Progenitor cell of endocrine pancreas (in vitro differentiated cells): Measurements from ENCODE around the gene TMEM120A. TPM values are rescaled to one million over a fixed set of nuclear protein-coding genes. Genes with fewer than 3 reads are reported as not detected.
A peak's percentile ranks its signal among the peaks of the same experiment; 100 is the strongest.
"Not testable (repeated sequence)": the region's sequence is repeated elsewhere in the genome, so short reads cannot be mapped to it uniquely, and the experiment has no call there.

Source experiments
- DNase-seq: peaks from one replicate; pipeline ENCODE4 v3.0.0; 2021; ENCODE audit warnings: low spot score; ENCODE audit not compliant: unreplicated experiment
- H3K27ac Mint-ChIP-seq: 2 replicates; pipeline ENCODE4 v1.8.0; 2021; ENCODE audit warnings: mild to moderate bottlenecking, moderate library complexity, mixed read lengths
- H3K27me3 Mint-ChIP-seq: 2 replicates; pipeline ENCODE4 v1.8.0; 2021; ENCODE audit warnings: mixed read lengths
- H3K36me3 Mint-ChIP-seq: 2 replicates; pipeline ENCODE4 v1.8.0; 2022; ENCODE audit warnings: mixed read lengths; ENCODE audit not compliant: insufficient read depth
- H3K4me1 Mint-ChIP-seq: 2 replicates; pipeline ENCODE4 v1.8.0; 2021; ENCODE audit warnings: low read depth, mixed read lengths
- H3K4me3 Mint-ChIP-seq: 2 replicates; pipeline ENCODE4 v1.8.0; 2021; ENCODE audit warnings: low read depth, mild to moderate bottlenecking, moderate library complexity, mixed read lengths
- H3K9me3 Mint-ChIP-seq: 2 replicates; pipeline ENCODE4 v1.8.0; 2021; ENCODE audit warnings: low read depth, mixed read lengths
- total RNA-seq: library from RNA; stranded (reverse); gene quantifications from 2 replicates; pipeline ENCODE4 v1.2.1, GENCODE V29; 2021
- TF ChIP-seq, protein P1 (sequence below): fragments of 200-600 bp; sonication (generic); IDR thresholded peaks from one replicate; pipeline ENCODE4 v1.5.0; 2021; ENCODE audit warnings: antibody characterized with exemption, mild to moderate bottlenecking; ENCODE audit not compliant: unreplicated experiment

The TMEM120A gene
- total RNA-seq, 1 donor from 2014 or later, result 35.7 TPM

DNA sequence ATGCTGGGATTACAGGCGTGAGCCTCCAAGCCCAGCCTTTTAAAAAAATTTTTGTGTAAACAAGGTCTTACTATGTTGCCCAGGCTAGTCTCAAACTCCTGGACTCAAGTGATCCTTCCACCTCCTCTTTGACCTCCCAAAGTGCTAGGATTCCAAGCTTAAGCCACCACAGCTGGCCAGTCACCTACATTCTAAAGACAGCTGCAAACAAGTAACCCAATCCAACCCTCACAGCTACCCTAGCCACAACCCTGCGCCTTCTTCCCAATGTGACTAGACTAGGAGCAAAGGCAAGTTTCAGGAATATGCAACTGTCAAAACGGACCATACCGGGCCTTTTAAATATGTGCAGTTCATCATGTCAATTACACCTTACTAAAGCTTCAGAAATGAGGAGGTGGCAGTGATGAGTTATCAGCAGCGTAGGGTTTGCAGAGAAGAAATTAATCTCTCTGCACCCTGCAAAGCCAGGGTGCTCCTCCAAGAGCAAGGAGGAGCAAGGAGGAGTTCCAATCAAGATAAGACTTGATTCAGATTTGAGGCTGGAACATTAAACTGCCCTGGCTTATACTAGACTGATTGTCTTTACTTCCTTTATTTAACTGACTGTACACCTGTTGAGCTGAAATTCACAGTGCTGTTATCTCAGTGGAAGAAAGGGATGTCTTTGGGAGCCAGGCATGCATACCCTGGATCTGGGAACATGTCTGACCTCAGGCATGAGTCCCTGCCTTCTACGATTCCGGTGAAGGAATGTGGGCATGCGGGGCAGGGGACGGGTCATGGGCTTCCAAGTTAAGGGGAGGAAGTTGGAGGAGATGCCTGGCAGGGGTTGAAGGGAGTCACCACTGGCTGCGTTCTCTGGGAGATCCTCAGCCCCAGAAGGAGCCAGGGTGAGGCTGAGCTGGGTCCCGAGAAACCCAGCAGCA, 15.5 kb upstream of the TMEM120A start:
- H3K36me3 Mint-ChIP-seq, result peaks cover 8% of the 10 kb centered on the region
- TF ChIP-seq, protein P1, sequence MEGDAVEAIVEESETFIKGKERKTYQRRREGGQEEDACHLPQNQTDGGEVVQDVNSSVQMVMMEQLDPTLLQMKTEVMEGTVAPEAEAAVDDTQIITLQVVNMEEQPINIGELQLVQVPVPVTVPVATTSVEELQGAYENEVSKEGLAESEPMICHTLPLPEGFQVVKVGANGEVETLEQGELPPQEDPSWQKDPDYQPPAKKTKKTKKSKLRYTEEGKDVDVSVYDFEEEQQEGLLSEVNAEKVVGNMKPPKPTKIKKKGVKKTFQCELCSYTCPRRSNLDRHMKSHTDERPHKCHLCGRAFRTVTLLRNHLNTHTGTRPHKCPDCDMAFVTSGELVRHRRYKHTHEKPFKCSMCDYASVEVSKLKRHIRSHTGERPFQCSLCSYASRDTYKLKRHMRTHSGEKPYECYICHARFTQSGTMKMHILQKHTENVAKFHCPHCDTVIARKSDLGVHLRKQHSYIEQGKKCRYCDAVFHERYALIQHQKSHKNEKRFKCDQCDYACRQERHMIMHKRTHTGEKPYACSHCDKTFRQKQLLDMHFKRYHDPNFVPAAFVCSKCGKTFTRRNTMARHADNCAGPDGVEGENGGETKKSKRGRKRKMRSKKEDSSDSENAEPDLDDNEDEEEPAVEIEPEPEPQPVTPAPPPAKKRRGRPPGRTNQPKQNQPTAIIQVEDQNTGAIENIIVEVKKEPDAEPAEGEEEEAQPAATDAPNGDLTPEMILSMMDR, result no peak
- no peaks in the 10 kb centered on the region for H3K27me3 Mint-ChIP-seq
- no peak overlapping the region for H3K4me3 Mint-ChIP-seq
- no peak for DNase-seq
- no peaks in the 10 kb centered on the region for H3K9me3 Mint-ChIP-seq
- H3K4me1 Mint-ChIP-seq, result no peaks in the 10 kb centered on the region
- H3K27ac Mint-ChIP-seq, result peak overlapping the region; percentile 74

DNA sequence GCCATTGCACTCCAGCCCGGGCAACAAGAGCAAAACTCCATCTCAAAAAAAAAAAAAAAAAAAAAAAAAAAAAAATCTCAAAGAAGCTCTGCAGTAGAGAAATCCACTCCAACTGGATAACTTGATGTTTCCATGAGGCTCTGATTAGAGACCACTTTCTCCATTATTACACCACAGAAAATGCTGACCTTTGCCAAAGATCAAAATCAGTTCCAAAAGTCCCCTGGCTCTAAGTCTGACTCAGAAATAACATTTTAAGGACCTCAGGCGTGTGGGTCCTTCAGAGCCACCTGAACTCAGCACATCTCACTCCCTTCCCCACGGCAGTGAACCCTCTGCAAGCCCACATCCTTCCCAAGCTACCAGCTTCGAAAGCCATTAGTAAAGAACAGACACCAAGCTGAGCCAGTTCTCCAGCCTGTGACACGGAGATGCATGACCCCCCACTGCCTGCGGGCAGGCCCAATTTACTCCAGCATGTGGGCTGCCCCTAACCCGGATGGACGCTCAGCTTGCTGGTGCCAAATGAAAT, 13.8 kb upstream of the TMEM120A start:
- Mint-ChIP-seq H3K27me3 (no peaks in the 10 kb centered on the region), H3K36me3 (peaks cover 7% of the 10 kb centered on the region), H3K27ac (peak overlapping the region; percentile 48)

DNA sequence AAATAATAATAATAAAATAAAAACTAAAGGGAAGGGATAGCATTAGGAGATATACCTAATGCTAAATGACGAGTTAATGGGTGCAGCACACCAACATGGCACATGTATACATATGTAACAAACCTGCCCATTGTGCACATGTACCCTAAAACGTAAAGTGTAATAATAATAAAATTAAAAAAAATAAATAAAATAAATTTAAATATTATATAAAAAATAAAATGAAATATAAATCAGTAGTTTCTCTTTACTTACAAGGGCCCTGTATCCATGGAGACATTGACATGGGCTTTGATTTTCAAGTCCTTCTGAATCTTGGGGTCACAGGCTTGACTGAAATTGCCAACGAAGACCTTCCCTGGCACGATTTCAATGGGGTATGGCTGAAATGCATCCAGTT, 10.6 kb upstream of the TMEM120A start:
- not testable (repeated sequence) for H3K4me3 Mint-ChIP-seq, H3K27ac Mint-ChIP-seq, H3K9me3 Mint-ChIP-seq, H3K27me3 Mint-ChIP-seq, DNase-seq, H3K36me3 Mint-ChIP-seq, H3K4me1 Mint-ChIP-seq

More for the DNA sequence above, 13.8 kb upstream of the TMEM120A start:
- H3K4me1 Mint-ChIP-seq, result no peaks in the 10 kb centered on the region
- no peaks in the 10 kb centered on the region for H3K9me3 Mint-ChIP-seq
- DNase-seq, result no peak
- no peak overlapping the region for H3K4me3 Mint-ChIP-seq
- TF ChIP-seq, protein P1, result no peak

DNA sequence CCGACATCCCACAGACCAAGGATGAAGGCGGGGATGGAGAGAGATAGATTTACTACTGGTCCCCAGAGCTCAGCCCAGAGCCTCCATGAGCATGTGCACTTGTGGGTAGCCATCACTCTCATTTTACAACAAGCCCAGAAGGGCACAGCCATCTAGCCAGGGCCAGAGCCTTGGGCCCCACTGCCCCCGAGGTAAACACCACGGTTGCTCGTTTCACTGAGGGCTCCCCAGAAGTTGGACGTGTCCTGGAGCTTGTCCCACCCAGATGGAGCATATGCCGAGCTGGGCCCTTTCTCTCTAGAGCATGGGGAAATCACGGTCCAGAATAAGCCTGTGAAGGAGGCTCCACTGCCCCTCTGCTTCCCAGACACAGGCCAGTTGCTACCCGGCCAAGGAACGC, 9.0 kb upstream of the TMEM120A start:
- Mint-ChIP-seq H3K36me3 (peaks cover 11% of the 10 kb centered on the region), H3K27ac (no peak overlapping the region), H3K9me3 (no peaks in the 10 kb centered on the region), H3K4me3 (no peak overlapping the region), H3K27me3 (no peaks in the 10 kb centered on the region), H3K4me1 (no peaks in the 10 kb centered on the region)
- TF ChIP-seq, protein P1, result no peak
- no peak for DNase-seq

DNA sequence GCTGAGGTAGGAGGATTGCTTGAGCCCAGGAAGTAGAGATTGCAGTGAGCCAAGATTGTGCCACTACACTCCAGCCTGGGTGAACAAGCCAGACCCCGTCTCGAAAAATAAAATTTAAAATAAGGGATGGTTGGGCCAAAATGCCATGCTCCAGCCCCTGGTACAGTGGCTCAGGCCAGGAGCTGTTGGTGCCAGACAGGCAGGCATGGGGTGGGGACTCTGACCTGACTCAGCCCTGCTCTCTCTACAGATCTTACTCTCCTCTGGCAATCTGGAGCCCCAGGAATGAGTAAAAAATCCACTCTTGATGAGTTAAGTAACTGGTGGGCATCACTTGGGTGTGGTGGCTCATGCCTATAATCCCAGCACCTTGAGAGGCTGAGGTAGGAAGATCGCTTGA, 8.4 kb upstream of the TMEM120A start:
- Mint-ChIP-seq H3K27me3 (no peaks in the 10 kb centered on the region), H3K27ac (no peak overlapping the region), H3K9me3 (no peaks in the 10 kb centered on the region), H3K36me3 (peaks cover 12% of the 10 kb centered on the region), H3K4me3 (no peak overlapping the region), H3K4me1 (no peaks in the 10 kb centered on the region)
- TF ChIP-seq, protein P1, result no peak
- DNase-seq, result no peak
